ENCODE measurements around the gene RMRP.
"Not testable (repeated sequence)": the region's sequence is repeated elsewhere in the genome, so short reads cannot be mapped to it uniquely, and the experiment has no call there.

The RMRP gene

GRCh38 chr9:35646533-35647265 lies 11.1 kb downstream of the RMRP start:
- DNase-seq (peak; percentile 95), ATAC-seq (ENCODE audit: insufficient read depth, low read depth) (peak; percentile 70)
- H3K27ac ChIP-seq (ENCODE audit: low read length): peak overlapping the region; percentile 100
- H3K9me3 ChIP-seq (ENCODE audit: insufficient read depth, low read length, severe bottlenecking): no peaks in the 10 kb centered on the region
- H4K20me1 ChIP-seq (ENCODE audit: insufficient read depth, low read length): no peaks in the 10 kb centered on the region
- peaks cover 56% of the 10 kb centered on the region for H3K79me2 ChIP-seq (ENCODE audit: insufficient read depth, low read length)
- peaks cover 77% of the 10 kb centered on the region for H3K4me1 ChIP-seq (ENCODE audit: insufficient read depth, low read length)
- peaks cover 30% of the 10 kb centered on the region; the same call in 1 of the 2 replicates for H3K36me3 ChIP-seq (ENCODE audit: insufficient read depth, low read length)
- peak overlapping the region; percentile 79 for H3K4me2 ChIP-seq (ENCODE audit: insufficient read depth, low read length)
- TF ChIP-seq CTCF (IDR thresholded peaks at IDR 0.05; ENCODE audit: borderline replicate concordance, extremely low read depth, low read length, poor library complexity, severe bottlenecking) (peak; percentile 89), EZH2 (IDR thresholded peaks at IDR 0.05; ENCODE audit: borderline replicate concordance, low read depth, low read length, severe bottlenecking) (no peak)
- H2AFZ ChIP-seq (ENCODE audit: low read depth, low read length): peak overlapping the region; percentile 85
- peak overlapping the region; percentile 91 to 94 for H3K4me3 ChIP-seq (ENCODE audit: low read depth in 1 of 2, low read length in 2 of 2)
- H3K27me3 ChIP-seq (ENCODE audit: insufficient read depth, low read length, poor library complexity): no peaks in the 10 kb centered on the region
- H3K9ac ChIP-seq (ENCODE audit: low read depth, low read length): peak overlapping the region; percentile 95

- Histone ChIP-seq H3K36me3 (ENCODE audit: insufficient read depth, low read length) (peaks cover 30% of the 10 kb centered on the region; the same call in 1 of the 2 replicates), H3K9ac (ENCODE audit: low read depth, low read length) (peak overlapping the region; percentile 95), H3K9me3 (ENCODE audit: insufficient read depth, low read length, severe bottlenecking) (no peaks in the 10 kb centered on the region), H3K27me3 (ENCODE audit: insufficient read depth, low read length, poor library complexity) (no peaks in the 10 kb centered on the region), H3K4me2 (ENCODE audit: insufficient read depth, low read length) (peak overlapping the region; percentile 79), H2AFZ (ENCODE audit: low read depth, low read length) (peak overlapping the region; percentile 85), H3K4me1 (ENCODE audit: insufficient read depth, low read length) (peaks cover 72% of the 10 kb centered on the region), H4K20me1 (ENCODE audit: insufficient read depth, low read length) (no peaks in the 10 kb centered on the region), H3K79me2 (ENCODE audit: insufficient read depth, low read length) (peaks cover 52% of the 10 kb centered on the region), H3K27ac (ENCODE audit: low read length) (peak overlapping the region; percentile 100), H3K4me3 (ENCODE audit: low read depth in 1 of 2, low read length in 2 of 2) (peak overlapping the region; percentile 91 to 94)
- peak; percentile 19 for ATAC-seq (ENCODE audit: insufficient read depth, low read depth)
- TF ChIP-seq CTCF (IDR thresholded peaks at IDR 0.05; ENCODE audit: borderline replicate concordance, extremely low read depth, low read length, poor library complexity, severe bottlenecking): no peak
- no peak for TF ChIP-seq EZH2 (IDR thresholded peaks at IDR 0.05; ENCODE audit: borderline replicate concordance, low read depth, low read length, severe bottlenecking)
- peak; percentile 70 for DNase-seq
Observed at GRCh38 chr9:35646153-35646532, 11.7 kb downstream of the RMRP start.

- ATAC-seq (ENCODE audit: insufficient read depth, low read depth); H3K27me3 ChIP-seq (ENCODE audit: insufficient read depth, low read length, poor library complexity); H3K9me3 ChIP-seq (ENCODE audit: insufficient read depth, low read length, severe bottlenecking); H4K20me1 ChIP-seq (ENCODE audit: insufficient read depth, low read length): not testable (repeated sequence)
- peak overlapping the region; percentile 79 for H3K4me2 ChIP-seq (ENCODE audit: insufficient read depth, low read length)
- peak; percentile 25 for DNase-seq
- H3K79me2 ChIP-seq (ENCODE audit: insufficient read depth, low read length): peaks cover 48% of the 10 kb centered on the region
- H3K4me3 ChIP-seq (ENCODE audit: low read depth in 1 of 2, low read length in 2 of 2): peak overlapping the region; percentile 91 to 94; a peak in 3 of 4 replicates
- H3K4me1 ChIP-seq (ENCODE audit: insufficient read depth, low read length): peaks cover 67% of the 10 kb centered on the region
- H3K9ac ChIP-seq (ENCODE audit: low read depth, low read length): peak overlapping the region; percentile 95
- peaks cover 33% of the 10 kb centered on the region; the same call in 1 of the 2 replicates for H3K36me3 ChIP-seq (ENCODE audit: insufficient read depth, low read length)
- H2AFZ ChIP-seq (ENCODE audit: low read depth, low read length): peak overlapping the region; percentile 85
- H3K27ac ChIP-seq (ENCODE audit: low read length): peak overlapping the region; percentile 100
Observed at GRCh38 chr9:35645736-35646135, 12.1 kb downstream of the RMRP start.

- DNase-seq: no peak
- no peak for ATAC-seq (ENCODE audit: insufficient read depth, low read depth)
- H3K27ac ChIP-seq (ENCODE audit: low read length): no peak overlapping the region; the same call in 1 of the 2 replicates
- peaks cover 26% of the 10 kb centered on the region for H3K79me2 ChIP-seq (ENCODE audit: insufficient read depth, low read length)
- H3K4me3 ChIP-seq (ENCODE audit: low read depth in 1 of 2, low read length in 2 of 2): no peak overlapping the region
- no peak for TF ChIP-seq CTCF (IDR thresholded peaks at IDR 0.05; ENCODE audit: borderline replicate concordance, extremely low read depth, low read length, poor library complexity, severe bottlenecking)
- TF ChIP-seq EZH2 (IDR thresholded peaks at IDR 0.05; ENCODE audit: borderline replicate concordance, low read depth, low read length, severe bottlenecking): no peak
- H3K9ac ChIP-seq (ENCODE audit: low read depth, low read length): no peak overlapping the region
- peaks cover 14% of the 10 kb centered on the region; the same call in 1 of the 2 replicates for H3K36me3 ChIP-seq (ENCODE audit: insufficient read depth, low read length)
- H4K20me1 ChIP-seq (ENCODE audit: insufficient read depth, low read length): no peaks in the 10 kb centered on the region
- no peaks in the 10 kb centered on the region for H3K9me3 ChIP-seq (ENCODE audit: insufficient read depth, low read length, severe bottlenecking)
- peaks cover 58% of the 10 kb centered on the region for H3K4me1 ChIP-seq (ENCODE audit: insufficient read depth, low read length)
- H2AFZ ChIP-seq (ENCODE audit: low read depth, low read length): no peak overlapping the region
- H3K27me3 ChIP-seq (ENCODE audit: insufficient read depth, low read length, poor library complexity): no peaks in the 10 kb centered on the region
- H3K4me2 ChIP-seq (ENCODE audit: insufficient read depth, low read length): no peak overlapping the region
Observed at GRCh38 chr9:35643046-35643445, 14.8 kb downstream of the RMRP start.

GRCh38 chr9:35641478-35641877 lies 16.3 kb downstream of the RMRP start:
- not testable (repeated sequence) for H4K20me1 ChIP-seq (ENCODE audit: insufficient read depth, low read length); H3K27me3 ChIP-seq (ENCODE audit: insufficient read depth, low read length, poor library complexity); H3K4me2 ChIP-seq (ENCODE audit: insufficient read depth, low read length); H3K27ac ChIP-seq (ENCODE audit: low read length); H3K4me3 ChIP-seq (ENCODE audit: low read depth in 1 of 2, low read length in 2 of 2); DNase-seq; H3K9me3 ChIP-seq (ENCODE audit: insufficient read depth, low read length, severe bottlenecking); H2AFZ ChIP-seq (ENCODE audit: low read depth, low read length); ATAC-seq (ENCODE audit: insufficient read depth, low read depth); H3K9ac ChIP-seq (ENCODE audit: low read depth, low read length)
- peaks cover 14% of the 10 kb centered on the region; the same call in 1 of the 2 replicates for H3K36me3 ChIP-seq (ENCODE audit: insufficient read depth, low read length)
- H3K4me1 ChIP-seq (ENCODE audit: insufficient read depth, low read length): peaks cover 47% of the 10 kb centered on the region
- peaks cover 26% of the 10 kb centered on the region for H3K79me2 ChIP-seq (ENCODE audit: insufficient read depth, low read length)

Data from DND-41 (cell line).